Panc1 (cell line): ENCODE measurements around the gene CCDC154. TPM values are rescaled to one million over a fixed set of nuclear protein-coding genes. Genes with fewer than 3 reads are reported as not detected.

ENCODE experiments used
- ATAC-seq: fragments of 200-7000 bp; cut with Tn5 transposase; 2 replicates; pipeline ENCODE4 v1.9.1; 2020; ENCODE audit warnings: mild to moderate bottlenecking, moderate library complexity
- BruUV-seq: library from RNA; stranded (reverse); fragments of 400-500 nt; replicated peaks from 2 replicates; lab custom pipeline; 2021; lab: Mats Ljungman, UMichigan
- CTCF ChIA-PET: fragments of 300-600 bp; sonication (Branson Sonifier 250); formaldehyde crosslinking; loops from one replicate; lab custom pipeline; 2022; ENCODE audit warnings: antibody characterized with exemption; lab: Charles Lee
- POLR2A ChIA-PET: fragments of 300-600 bp; sonication (Branson Sonifier 250); formaldehyde crosslinking; loops from one replicate; lab custom pipeline; 2022; ENCODE audit warnings: antibody characterized with exemption; lab: Charles Lee
- DNase-seq: peaks from one replicate; pipeline ENCODE4 v3.0.0-alpha.2; 2010; ENCODE audit warnings: low read depth, low spot score
- H3K27ac ChIP-seq: 2 replicates; pipeline ENCODE4 v1.5.1; 2011; ENCODE audit warnings: mild to moderate bottlenecking, low read length, inconsistent platforms
- H3K27me3 ChIP-seq: fragments of 200-500 bp; sonication (Bioruptor generic); 2 replicates; pipeline ENCODE4 v1.6.0; 2014; ENCODE audit warnings: low read length, inconsistent platforms; ENCODE audit not compliant: control insufficient read depth, insufficient read depth
- H3K36me3 ChIP-seq: fragments of 200-500 bp; sonication (Bioruptor generic); 2 replicates; pipeline ENCODE4 v1.5.1; 2014; ENCODE audit warnings: inconsistent platforms, mild to moderate bottlenecking, low read length, moderate library complexity; ENCODE audit not compliant: control insufficient read depth, insufficient read depth
- H3K4me1 ChIP-seq: 2 replicates; pipeline ENCODE4 v1.5.1; 2011; ENCODE audit warnings: inconsistent platforms, mild to moderate bottlenecking, low read length, moderate library complexity; ENCODE audit not compliant: control insufficient read depth, insufficient read depth
- H3K4me3 ChIP-seq, 2 experiments: 2 replicates each; pipeline ENCODE4 v1.5.1; 2011 to 2012; ENCODE audit warnings: low read depth in 2 of 2, low read length in 2 of 2, mild to moderate bottlenecking in 2 of 2, inconsistent platforms in 1 of 2, moderate library complexity in 1 of 2
- H3K9me3 ChIP-seq: fragments of 200-500 bp; sonication (Bioruptor generic); 2 replicates; pipeline ENCODE4 v1.5.1; 2014; ENCODE audit warnings: low read depth, mild to moderate bottlenecking, inconsistent platforms, low read length, moderate library complexity; ENCODE audit not compliant: control insufficient read depth, insufficient read depth
- POLR2AphosphoS5 ChIP-seq: IDR thresholded peaks from 2 replicates; pipeline ENCODE4 v1.6.1; 2012; ENCODE audit warnings: mild to moderate bottlenecking, low read depth, low read length, moderate library complexity
- SIN3A ChIP-seq: IDR thresholded peaks from 2 replicates; pipeline ENCODE4 v1.6.1; 2012; ENCODE audit warnings: low read depth, mild to moderate bottlenecking, low read length, moderate library complexity, borderline replicate concordance; ENCODE audit not compliant: insufficient read depth
- TCF7L2 ChIP-seq: IDR thresholded peaks from 2 replicates; pipeline ENCODE4 v1.6.1; 2011; ENCODE audit warnings: mild to moderate bottlenecking, low read depth, low read length, inconsistent platforms
- in situ Hi-C: cut with HindIII; loops from 2 replicates; pipeline ENCODE4 v1.10.0; 2016; ENCODE audit warnings: low sequenced_read_pairs, low pct_unique_long_range_greater_than_20kb
- intact Hi-C: fragments of 100-400 bp; cut with micrococcal nuclease; formaldehyde crosslinking; loops from one replicate; pipeline ENCODE4 v1.10.0; 2022; ENCODE audit not compliant: unreplicated experiment
- total RNA-seq: library from RNA; stranded (reverse); gene quantifications from one replicate; pipeline ENCODE4 v1.2.1, GENCODE V29; 2021; ENCODE audit not compliant: unreplicated experiment
- TF ChIP-seq, protein P1 (sequence below), 2 experiments: IDR thresholded peaks; 2 replicates each; pipeline ENCODE4 v1.6.1; 2011 to 2012; ENCODE audit warnings: low read depth in 2 of 2, control low read depth in 1 of 2, low read length in 1 of 2, mild to moderate bottlenecking in 1 of 2, moderate library complexity in 1 of 2; ENCODE audit not compliant: insufficient read depth in 1 of 2
- TF ChIP-seq, protein P2 (sequence below): fragments of 450-650 bp; IDR thresholded peaks from 2 replicates; pipeline ENCODE4 v1.5.1; 2017; ENCODE audit warnings: mild to moderate bottlenecking

CCDC154 gene
- total RNA-seq, 1 experiment from 2014 or later = 2.0 TPM

GRCh38 chr16:1449201-1449788 lies 4.9 kb upstream of the CCDC154 start:
- H3K4me3 ChIP-seq = no peak overlapping the region
- POLR2A ChIA-PET = no interaction called here
- no peaks in the 10 kb centered on the region; the same call in 1 of the 2 replicates for H3K36me3 ChIP-seq
- CTCF ChIA-PET = no interaction called here
- in situ Hi-C loops = no loop called here
- H3K27ac ChIP-seq = no peak overlapping the region
- H3K27me3 ChIP-seq = no peaks in the 10 kb centered on the region
- no peaks in the 10 kb centered on the region for H3K9me3 ChIP-seq
- no peaks in the 10 kb centered on the region for H3K4me1 ChIP-seq
- no peak for DNase-seq
- ATAC-seq = no peak
- no TSS peak for BruUV-seq
- intact Hi-C loops = no loop called here
- TF ChIP-seq POLR2AphosphoS5 (no peak), SIN3A (no peak), TCF7L2 (no peak)
- TF ChIP-seq, protein P1, sequence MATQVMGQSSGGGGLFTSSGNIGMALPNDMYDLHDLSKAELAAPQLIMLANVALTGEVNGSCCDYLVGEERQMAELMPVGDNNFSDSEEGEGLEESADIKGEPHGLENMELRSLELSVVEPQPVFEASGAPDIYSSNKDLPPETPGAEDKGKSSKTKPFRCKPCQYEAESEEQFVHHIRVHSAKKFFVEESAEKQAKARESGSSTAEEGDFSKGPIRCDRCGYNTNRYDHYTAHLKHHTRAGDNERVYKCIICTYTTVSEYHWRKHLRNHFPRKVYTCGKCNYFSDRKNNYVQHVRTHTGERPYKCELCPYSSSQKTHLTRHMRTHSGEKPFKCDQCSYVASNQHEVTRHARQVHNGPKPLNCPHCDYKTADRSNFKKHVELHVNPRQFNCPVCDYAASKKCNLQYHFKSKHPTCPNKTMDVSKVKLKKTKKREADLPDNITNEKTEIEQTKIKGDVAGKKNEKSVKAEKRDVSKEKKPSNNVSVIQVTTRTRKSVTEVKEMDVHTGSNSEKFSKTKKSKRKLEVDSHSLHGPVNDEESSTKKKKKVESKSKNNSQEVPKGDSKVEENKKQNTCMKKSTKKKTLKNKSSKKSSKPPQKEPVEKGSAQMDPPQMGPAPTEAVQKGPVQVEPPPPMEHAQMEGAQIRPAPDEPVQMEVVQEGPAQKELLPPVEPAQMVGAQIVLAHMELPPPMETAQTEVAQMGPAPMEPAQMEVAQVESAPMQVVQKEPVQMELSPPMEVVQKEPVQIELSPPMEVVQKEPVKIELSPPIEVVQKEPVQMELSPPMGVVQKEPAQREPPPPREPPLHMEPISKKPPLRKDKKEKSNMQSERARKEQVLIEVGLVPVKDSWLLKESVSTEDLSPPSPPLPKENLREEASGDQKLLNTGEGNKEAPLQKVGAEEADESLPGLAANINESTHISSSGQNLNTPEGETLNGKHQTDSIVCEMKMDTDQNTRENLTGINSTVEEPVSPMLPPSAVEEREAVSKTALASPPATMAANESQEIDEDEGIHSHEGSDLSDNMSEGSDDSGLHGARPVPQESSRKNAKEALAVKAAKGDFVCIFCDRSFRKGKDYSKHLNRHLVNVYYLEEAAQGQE (IDR thresholded peaks at IDR 0.05; ENCODE audit: insufficient read depth in 1 of 2, low read depth in 2 of 2, low read length in 1 of 2) = no peak
- TF ChIP-seq, protein P2, sequence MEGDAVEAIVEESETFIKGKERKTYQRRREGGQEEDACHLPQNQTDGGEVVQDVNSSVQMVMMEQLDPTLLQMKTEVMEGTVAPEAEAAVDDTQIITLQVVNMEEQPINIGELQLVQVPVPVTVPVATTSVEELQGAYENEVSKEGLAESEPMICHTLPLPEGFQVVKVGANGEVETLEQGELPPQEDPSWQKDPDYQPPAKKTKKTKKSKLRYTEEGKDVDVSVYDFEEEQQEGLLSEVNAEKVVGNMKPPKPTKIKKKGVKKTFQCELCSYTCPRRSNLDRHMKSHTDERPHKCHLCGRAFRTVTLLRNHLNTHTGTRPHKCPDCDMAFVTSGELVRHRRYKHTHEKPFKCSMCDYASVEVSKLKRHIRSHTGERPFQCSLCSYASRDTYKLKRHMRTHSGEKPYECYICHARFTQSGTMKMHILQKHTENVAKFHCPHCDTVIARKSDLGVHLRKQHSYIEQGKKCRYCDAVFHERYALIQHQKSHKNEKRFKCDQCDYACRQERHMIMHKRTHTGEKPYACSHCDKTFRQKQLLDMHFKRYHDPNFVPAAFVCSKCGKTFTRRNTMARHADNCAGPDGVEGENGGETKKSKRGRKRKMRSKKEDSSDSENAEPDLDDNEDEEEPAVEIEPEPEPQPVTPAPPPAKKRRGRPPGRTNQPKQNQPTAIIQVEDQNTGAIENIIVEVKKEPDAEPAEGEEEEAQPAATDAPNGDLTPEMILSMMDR = no peak

- Histone ChIP-seq H3K4me3 (no peak overlapping the region), H3K27ac (no peak overlapping the region), H3K36me3 (no peaks in the 10 kb centered on the region; the same call in 1 of the 2 replicates), H3K9me3 (no peaks in the 10 kb centered on the region), H3K27me3 (no peaks in the 10 kb centered on the region), H3K4me1 (no peaks in the 10 kb centered on the region)
- TF ChIP-seq, protein P1 (IDR thresholded peaks at IDR 0.05; ENCODE audit: insufficient read depth in 1 of 2, low read depth in 2 of 2, low read length in 1 of 2) = no peak
- TF ChIP-seq POLR2AphosphoS5 (no peak), SIN3A (no peak), TCF7L2 (no peak)
- TF ChIP-seq, protein P2 = no peak
- in situ Hi-C loops (no loop called here), intact Hi-C loops (no loop called here)
- ATAC-seq (no peak), DNase-seq (no peak)
- BruUV-seq = no TSS peak
- ChIA-PET CTCF (no interaction called here), POLR2A (no interaction called here)
These were observed 4.3 kb upstream of the CCDC154 start for GRCh38 chr16:1448536-1449116.
